NK-92 treated with Interleukin-12 subunit alpha and Interleukin-12 subunit beta, amount 100 ng/mL, for 24 hours (cell line): ENCODE measurements around the gene SRCIN1.
A peak's percentile ranks its signal among the peaks of the same experiment; 100 is the strongest.

Experiments used
- DNase-seq: peaks from one replicate; lab custom pipeline; 2025; lab: John Stamatoyannopoulos, UW

The SRCIN1 gene

DNA sequence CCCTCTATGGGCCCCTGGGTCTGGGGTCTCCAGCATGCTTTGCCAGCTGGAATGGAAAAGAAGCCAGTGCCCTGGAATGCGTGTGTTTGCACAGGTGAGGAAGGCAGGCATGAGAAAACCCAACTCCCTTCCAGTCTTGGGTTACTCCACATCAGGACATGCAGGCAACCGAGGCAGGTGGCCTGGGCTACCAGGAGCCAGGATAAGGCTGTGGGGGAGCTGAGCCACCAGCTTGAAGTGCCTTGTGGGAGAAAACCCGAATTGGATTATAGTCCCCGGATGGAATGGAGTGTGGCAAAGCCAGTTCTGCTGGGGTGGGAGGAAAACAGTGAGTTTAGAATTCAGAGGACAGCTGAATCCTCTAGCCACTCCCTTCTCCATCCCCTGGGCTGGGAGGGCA is 7.2 kb downstream of the SRCIN1 start:
- peak; percentile 14 for DNase-seq

DNA sequence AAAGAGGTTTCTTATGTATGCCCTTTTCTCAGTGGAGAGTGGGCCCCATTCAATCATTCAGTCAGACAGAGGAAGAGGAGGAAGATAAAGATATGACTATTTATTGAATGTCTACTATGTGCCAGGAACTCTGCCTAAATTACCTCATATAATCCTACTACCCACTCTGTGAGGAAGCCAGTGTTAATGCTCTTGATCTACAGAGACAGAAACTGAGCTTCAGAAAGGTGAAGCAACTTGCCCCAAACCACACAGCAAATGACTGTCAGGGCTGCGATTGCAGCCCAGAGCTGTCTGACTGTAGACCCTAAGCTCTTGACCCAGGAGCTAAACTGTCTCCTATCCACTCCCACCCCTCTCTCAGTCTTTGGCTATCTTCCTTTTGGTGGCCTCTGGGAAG is 8.4 kb downstream of the SRCIN1 start:
- no peak for DNase-seq

DNA sequence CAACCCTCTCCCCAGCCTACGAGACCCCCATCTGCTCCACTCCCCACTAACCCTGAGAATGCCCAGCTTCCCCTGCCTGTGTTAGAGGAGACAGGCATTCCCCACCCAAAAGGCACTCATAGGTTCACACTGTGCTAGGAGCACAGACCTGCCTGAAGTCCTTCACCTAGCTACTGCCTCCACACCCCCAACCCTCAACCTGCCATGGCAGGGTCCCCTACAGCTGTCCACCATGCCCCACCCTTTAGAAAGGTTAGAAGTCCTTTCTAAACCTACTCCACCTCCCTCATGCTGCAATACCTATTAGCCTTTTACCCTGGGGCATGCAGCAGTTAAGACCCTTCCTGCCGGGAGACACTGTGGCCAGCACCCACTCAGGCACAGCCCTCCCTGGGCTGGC is 9.1 kb downstream of the SRCIN1 start:
- no peak for DNase-seq

DNA sequence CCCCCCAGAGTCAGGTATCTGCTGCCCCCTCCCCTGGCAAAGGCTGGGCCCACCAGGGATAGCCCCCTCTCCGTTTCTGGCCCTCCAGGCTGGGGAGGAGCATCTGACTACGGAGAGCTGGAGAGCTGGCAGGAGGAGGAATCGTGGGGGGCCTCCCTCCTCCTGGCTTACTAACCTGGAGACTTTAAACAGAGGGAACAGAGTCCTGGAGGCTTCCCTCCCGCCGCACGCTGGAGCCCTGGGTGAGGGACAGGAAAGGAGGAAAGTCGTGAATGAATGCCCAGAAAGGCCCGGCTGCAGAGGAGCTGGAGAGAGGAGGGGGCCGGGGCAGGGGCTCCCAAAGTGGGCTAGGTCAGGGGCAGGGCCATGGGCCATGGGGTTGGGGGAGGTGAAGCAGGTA is 9.9 kb downstream of the SRCIN1 start:
- DNase-seq = no peak

DNA sequence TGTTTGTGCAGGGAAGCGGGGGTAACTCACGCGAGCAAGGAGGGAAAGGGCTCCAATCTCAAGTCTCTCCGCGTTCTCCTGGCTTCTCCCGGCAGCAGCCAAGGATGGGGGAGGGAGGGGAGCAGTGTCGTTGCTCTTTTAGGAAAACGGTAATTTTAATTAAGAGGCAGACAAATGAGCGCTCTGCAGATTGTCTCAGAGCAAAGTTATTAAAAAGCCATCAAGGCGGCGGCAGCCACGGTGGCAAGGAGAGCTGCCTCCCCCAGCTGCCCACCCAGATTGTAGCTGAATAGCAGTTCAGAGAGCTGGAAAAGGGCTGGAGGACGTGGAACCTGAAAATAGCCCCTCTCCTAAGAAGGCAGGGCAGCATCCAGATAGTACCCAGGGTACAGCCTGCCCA is 11.6 kb downstream of the SRCIN1 start:
- DNase-seq = no peak

DNA sequence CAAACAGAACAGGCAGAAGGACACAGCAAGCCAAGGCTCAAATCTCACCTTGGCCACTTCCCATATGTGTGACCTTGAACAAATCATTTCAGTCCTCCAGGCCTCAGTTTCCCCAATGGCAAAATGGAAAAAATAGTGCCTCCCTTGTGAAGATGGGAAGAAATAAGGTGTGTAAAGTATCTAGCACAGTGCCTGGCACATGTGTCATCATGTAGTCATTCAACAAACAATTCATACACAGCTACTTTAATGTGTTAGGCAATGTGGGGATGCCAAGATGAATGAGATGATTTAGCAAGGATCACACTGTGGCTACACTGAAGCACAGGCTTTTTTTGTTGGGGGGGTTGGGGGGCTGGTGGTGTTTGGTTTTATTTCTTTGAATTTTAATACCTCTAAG is 13.3 kb downstream of the SRCIN1 start:
- no peak for DNase-seq

DNA sequence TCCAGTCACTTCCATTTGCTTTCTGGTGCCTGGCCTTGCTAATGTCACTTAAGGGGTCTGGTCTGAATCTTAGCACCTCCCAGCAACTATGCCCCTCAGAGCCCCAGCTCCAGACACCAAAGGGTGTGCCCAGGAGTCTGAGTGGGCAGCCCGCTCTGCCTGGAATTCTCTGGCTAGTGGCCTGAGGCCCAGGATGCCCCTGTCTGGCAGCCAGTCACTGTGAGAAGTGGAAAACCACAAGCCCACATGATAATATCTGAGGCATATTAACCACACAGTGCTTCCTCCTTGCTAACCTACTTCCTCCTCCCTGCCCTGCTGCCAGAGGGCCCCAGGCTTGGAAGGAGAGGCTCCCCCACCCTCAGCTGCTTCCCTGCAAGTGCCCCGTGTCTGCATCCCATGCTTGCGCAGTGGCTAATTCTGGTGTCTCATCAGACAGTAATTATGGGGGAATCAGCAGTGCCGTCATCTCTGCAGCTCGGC is 14.0 kb downstream of the SRCIN1 start:
- DNase-seq = peak; percentile 29

DNA sequence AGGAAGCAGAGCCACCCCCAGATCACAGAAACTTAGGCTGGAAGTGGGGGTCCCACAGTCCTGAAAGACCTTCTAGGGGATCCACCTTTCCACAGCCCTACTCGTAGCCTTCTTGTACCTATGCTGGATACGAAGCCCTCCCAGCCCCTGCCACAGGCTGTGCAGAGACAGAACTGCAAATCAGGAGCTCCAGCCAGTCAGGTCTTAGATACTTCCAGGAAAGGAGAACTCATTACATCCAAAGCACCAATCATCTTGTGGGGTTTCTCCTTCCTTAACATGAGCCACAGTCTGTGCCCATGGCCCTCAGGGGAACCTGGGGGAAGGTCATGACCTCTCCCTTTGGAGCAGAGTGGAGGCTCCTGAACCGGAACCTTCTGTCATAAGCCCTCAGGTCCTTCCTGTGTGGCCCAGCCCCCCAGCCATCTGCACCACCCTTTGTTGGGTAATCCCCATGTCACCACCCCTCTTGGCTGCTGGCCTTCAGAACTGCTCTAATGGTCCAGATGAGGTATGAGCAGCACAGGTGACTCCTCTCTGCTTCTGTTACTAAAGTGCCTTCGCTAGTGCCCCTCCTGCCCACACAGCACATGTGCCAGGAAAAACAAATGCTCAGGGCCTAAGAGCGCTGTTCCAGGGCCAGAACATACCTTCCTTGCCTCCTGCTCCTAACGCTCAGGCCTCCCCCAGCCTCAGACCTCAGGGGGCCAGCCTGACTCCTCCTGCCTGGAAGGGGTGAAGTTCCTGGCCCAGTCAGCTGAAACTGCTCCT is 14.6 kb downstream of the SRCIN1 start:
- DNase-seq = peak; percentile 31

DNA sequence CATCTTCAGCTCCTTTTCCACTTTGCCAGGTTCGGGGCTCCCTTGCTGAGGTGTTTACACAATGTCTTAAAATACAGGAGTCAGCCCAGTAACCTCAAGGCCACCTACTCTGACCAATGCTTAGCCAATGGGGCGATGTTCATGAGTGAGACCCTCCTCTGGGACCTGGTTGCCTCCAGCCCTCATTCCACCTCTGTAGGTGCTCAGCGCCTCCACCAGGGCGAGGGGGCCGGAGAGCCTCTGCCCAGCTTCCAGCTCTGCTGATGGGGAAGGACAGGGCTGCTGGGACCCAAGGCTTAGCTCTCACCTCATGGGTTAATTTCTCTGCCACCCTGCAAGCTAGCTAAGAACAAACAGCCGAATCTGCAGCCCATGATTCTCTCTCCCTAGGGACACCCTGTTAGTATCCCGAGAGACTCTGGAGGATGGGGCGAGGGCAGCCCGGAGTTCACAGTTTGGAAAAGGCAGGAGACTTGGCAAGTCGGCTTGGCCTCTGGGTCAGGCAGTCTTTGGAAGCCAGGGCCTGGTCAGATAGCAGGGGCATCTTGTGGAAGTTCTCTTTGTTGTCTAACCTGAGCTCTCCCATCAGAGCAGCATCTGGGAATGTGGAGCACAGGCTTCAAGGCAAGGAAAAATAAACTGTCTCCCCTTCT is 16.2 kb downstream of the SRCIN1 start:
- no peak for DNase-seq

DNA sequence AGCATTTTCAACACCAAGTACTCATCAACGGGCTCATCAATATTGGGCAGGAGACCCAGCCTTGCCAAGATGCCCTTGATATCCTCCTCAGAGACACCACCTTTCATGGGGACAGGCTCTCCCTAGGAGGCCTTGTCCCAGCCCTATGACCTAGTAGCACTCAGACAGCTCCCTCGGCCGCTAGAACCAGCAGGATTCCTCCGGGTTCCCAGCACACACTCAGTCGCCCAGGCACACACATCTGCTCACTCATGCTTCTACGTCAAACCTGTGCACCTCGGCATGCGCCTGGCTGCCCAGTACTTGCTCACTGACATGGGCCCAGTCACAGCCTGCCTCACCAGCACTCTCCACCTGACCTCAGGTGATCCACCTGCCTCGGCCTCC is 17.0 kb downstream of the SRCIN1 start:
- no peak for DNase-seq

DNA sequence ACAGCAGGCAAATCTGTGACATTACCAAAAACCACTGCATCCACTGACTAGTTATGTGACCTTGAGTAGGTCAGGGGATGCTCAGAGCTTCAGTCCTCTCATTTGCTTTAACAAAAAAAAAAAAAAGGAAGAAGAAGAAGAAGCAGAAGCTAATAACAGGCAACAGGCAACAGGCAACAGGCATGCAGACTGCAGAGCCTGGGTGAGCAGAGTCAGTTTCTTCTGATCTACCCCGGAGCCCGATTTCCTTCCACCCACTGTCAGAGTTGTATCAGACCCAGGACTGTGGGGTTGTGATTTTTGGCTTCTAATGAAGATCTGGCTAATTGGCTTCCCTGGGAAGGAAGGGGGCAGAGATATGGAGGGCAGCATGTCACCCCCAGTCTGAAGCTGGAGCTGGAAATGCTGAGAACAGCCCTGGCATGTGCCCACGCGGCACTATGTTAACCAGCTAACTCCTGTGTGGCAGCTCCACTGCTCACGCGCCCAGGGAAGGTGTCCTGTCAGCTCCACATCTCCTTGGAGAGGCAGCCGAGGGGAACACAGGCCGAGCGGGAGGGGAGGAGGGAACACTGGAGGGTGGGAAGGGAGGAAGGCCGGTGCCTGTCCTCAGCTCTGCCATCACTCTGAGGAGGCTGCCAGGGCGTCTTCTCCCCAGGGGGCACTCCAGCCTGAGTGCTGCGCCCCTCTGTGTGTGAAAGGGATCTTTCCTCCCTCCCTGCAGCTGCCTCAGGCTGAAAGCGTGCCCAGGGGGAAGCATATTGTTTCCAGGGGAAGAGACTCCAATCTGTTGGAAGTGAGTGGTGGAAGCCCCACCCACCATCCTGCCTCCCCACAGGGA is 17.6 kb downstream of the SRCIN1 start:
- no peak for DNase-seq

DNA sequence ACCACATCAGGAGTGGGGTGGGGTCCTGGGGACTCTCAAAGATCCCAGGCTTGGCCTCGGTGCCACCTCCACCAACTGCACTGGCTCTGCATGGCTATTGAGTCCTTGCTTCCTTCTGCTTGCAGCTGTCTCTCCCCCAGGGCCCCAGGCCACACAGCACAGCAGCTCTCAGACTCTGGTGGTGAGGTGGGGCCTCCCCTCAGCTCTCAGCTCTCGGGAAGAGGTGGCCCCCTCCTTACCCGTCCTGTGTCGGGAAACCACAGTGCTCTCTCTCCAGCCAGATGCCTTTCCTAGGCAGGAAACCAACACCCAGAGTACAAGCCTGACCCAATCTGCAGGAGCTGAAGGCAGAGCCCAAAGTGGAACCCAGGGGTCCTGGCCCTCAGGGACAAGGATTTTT is 18.5 kb downstream of the SRCIN1 start:
- DNase-seq = no peak

DNA sequence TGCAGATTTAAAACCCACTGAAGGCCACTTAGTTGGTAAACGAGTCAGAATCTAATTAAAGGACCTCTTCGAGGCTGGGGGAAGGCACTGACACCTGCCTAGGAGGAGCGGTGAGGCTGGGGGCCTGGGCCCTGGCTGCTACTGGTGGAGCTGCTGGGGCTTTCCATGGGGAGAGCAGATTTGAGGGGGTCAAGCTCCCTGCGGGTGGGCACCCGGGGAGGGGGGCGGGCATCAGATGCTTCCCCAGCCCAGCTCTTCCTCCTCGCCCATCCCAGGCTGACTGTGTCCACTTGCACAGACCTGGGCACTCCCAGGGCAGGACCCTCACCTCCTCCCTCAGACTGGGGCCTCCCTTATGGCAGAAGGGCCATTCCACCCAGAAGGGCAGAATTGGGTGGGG is 19.0 kb downstream of the SRCIN1 start:
- no peak for DNase-seq

DNA sequence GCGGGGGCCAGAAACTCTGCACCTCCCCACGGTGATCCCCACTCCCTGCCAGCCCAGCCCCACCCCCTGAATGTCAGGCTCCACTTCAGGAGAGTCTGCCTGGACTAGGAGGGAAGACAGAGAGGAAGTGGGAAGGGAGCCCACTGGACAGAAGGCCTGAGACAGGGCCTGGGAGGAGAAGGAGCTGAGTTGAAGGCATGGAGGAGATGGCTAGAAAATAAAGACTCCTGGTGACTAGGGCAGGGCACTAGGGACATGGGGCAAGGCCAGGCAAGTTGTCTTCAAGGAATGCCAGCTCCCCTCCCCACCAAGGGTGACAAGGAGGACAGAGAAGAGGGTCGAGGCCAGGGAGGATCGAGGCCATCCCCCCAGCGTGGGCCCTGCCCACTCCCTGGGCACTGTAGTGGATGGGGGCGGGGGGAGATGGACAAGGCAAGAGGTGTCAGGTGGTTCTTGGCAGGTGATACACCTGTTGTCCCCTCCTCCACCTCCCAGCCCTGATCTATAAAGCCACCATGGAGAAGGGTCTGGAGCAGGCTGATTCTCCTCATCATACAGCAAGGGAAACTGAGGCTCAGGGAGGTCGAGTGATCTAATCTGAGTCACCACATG is 19.7 kb downstream of the SRCIN1 start:
- DNase-seq = no peak

DNA sequence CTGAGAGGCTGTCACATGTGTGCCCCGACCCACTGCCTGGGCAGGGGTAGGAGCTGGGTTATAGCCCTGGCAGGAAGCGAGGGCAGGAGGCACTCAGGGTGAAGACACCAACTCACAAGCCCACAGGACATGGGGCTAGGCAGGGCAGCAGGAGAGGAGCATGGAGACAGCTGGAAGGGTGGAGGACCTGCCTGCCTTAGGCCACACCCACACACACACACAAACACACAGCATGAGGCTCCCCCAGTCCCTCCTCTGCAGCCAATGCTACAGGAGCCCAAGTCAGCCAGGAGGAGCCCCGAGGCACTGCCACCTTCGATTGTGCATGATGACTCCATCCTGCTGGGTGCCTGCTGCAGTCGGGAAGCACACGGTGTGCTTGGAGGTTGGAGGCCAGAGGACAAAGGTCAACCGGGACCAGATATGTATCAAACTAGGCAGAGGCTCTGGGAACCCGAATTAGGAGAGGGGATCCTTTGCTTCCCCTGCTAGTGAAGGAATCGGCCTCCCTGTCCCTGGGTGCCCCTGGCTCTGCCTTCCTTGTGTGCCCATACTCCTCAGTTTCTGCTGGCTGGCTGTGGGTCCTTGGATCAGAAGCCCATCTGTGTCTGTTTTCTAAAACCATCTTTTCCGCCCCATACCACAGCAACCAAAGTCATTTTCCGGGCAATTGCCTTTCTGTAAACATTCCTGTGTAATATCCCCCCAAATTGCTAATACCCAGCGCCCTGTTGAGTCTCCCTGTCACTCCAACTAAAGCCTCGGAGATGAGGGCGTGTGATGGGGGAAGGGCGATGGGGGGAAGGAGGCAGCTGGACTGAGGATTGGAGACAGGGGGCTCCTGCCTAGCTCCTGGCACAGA is 20.5 kb downstream of the SRCIN1 start:
- DNase-seq = no peak

DNA sequence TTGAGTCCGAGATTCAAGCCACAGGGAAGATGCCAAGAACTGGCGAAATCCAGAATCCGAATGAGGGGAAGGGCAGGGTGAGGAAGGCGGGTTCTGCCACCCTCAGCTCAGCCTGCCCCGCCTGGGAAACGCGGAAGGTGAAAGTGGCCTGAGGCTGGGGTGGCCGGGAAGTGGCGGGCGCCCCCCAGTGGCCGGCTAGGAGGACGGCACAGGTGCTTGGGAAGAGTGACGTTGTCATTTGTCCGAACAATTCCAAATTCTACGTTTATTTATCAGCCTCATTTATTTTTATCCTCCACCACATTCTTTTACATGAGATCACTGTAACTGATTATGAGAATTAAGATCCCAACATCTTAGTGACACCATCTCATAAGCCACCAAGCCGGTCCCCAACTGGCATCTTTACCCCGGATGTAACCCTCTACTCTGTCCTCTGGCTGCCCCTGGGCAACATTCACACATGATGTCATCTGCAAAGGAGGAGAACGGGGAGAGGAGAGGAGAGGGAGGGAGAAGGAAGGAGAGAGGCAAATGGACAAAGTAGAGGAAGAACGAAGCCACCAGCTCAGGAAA is 21.3 kb downstream of the SRCIN1 start:
- peak; percentile 54 for DNase-seq

DNA sequence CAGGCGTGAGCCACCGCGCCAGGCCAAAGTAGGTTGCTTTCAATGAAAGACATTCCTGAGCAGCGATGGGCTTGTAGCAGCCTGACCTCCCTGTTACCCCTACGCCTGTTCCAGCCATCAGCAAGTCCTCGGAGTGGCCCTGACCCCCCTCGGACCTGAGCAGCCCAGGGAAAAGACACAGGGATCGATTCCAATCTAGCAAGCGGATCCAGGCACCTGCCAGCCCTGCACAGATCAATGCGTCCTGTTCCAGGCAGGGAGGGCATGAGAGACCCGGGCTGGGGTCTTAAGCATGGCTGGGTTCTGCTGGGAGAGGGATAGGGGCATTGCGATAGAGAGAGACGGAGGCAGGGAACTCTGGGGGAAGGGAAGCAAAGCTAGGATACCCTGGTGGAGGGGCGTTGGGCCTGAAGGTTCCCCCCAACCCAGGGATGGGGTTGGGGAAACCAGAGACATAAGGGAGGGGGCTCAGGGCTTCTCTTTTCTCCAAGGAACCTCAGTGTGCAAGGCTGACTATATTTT is 21.9 kb downstream of the SRCIN1 start:
- DNase-seq = no peak

DNA sequence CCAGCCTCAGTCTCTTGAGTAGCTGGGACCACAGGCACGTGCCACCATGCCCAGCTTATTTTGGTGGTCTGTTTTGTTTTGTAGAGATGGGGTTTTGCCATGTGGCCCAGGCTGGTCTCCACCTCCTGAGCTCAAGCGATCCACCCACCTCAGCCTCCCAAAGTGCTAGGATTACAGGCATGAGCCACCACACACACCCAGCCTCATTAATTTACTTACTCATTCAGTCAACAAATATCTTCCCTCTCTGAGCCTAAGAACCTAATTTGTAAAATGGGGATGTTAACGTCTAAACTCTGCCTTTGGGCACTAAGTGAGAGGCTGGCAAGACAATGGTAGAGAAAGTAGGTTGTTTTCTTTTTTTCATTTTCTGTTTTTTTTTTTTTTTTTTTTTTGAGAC is 22.6 kb downstream of the SRCIN1 start:
- no peak for DNase-seq

DNA sequence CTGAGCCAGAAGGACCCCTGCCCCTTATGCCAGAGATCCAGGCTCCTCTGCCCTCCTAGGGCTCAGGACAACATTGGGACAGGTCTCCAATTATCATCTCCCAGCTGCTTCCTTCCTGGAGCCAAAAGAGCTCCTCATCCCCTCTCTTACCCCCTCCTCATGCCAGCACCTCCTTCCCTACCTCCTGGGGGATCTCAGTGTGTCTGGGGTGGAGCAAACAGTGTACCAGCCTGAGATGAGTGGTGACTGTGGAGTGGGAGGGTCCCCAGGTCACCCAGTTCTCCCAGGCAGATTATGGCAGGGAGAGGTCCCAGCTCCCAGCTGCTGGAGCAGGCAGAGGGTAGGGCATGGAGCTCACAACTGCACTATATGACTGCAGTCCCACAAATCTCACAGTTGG is 23.7 kb downstream of the SRCIN1 start:
- no peak for DNase-seq

DNA sequence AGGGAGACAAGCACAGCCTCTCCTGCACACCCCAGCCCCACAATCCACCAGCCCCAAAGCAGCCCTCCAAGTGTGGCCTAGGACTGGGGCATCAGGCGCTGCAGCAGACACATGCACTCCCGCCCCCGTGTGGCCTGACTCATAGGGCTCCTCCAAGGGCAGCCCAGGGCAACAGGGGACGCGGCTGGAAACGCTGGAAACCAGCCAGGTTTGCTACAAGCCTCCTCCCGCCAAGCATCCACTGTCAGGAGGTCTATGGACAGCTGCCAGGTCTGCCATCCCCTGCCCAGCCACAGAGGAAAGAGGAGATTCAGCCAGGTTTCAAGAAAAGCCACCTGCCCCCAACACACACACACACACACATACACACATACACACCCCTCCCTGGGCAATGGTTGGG is 25.8 kb downstream of the SRCIN1 start:
- DNase-seq = no peak

DNA sequence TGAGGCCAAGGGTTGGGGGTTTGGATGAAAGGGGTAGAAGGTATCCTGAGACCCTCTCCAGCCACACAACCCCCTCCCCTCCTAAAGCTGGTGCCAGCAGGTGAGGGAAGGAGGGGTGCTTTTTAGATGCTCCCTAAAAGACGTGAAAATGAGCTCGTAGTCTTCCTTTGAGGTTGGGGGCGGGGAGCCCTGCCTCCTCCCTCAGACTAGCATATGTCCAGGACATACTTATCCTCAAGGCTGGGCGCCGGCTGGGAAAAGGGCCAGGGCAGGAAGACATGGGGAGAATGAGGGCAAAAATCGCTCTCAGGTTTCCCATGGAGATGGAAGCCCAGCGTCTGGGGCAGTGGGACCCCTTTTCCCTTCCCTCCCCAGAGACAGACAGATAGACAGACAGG is 26.7 kb downstream of the SRCIN1 start:
- no peak for DNase-seq
